Mesenchymal stem cell (in vitro differentiated cells and primary cell): ENCODE results near the gene CDK4.

Experiments
- DNase-seq: peaks from one replicate; pipeline ENCODE4 v3.0.0-alpha.2; 2013
- H2AFZ ChIP-seq: one replicate; pipeline ENCODE4 v1.6.1; 2013; ENCODE audit warnings: low read depth, mild to moderate bottlenecking, control low read depth, inconsistent platforms, low read length, moderate library complexity
- H2AK5ac ChIP-seq: 2 replicates; pipeline ENCODE4 v1.6.1; 2013; ENCODE audit warnings: low read length, moderate library complexity, mild to moderate bottlenecking, inconsistent platforms; ENCODE audit not compliant: severe bottlenecking
- H2BK120ac ChIP-seq: one replicate; pipeline ENCODE4 v1.6.1; 2013; ENCODE audit warnings: low read depth, mild to moderate bottlenecking, inconsistent platforms, low read length, moderate library complexity
- H2BK12ac ChIP-seq, 2 experiments: one replicate each; pipeline ENCODE4 v1.6.1; 2013; ENCODE audit warnings: inconsistent platforms in 2 of 2, low read length in 2 of 2, mild to moderate bottlenecking in 2 of 2, moderate library complexity in 2 of 2, control low read depth in 1 of 2
- H2BK15ac ChIP-seq: one replicate; pipeline ENCODE4 v1.6.1; 2013; ENCODE audit warnings: mild to moderate bottlenecking, low read depth, inconsistent platforms; ENCODE audit not compliant: poor library complexity, severe bottlenecking
- H2BK5ac ChIP-seq: 2 replicates; pipeline ENCODE4 v1.6.1; 2013; ENCODE audit warnings: low read depth, mild to moderate bottlenecking, low read length, control low read depth, inconsistent platforms; ENCODE audit not compliant: poor library complexity, severe bottlenecking
- H3K14ac ChIP-seq, 2 experiments: one replicate each; pipeline ENCODE4 v1.6.1; 2013; ENCODE audit warnings: inconsistent platforms in 2 of 2, low read length in 2 of 2, control low read depth in 1 of 2, mild to moderate bottlenecking in 1 of 2, moderate library complexity in 1 of 2
- H3K18ac ChIP-seq, 2 experiments: one replicate each; pipeline ENCODE4 v1.6.1; 2013; ENCODE audit warnings: inconsistent platforms in 2 of 2, low read length in 2 of 2, control low read depth in 1 of 2, low read depth in 1 of 2, mild to moderate bottlenecking in 1 of 2
- H3K23ac ChIP-seq, 2 experiments: one replicate each; pipeline ENCODE4 v1.6.1; 2013; ENCODE audit warnings: inconsistent platforms in 2 of 2, low read length in 2 of 2, mild to moderate bottlenecking in 2 of 2, moderate library complexity in 2 of 2, control low read depth in 1 of 2
- H3K27ac ChIP-seq: 2 replicates; pipeline ENCODE4 v1.5.1; 2013; ENCODE audit warnings: mild to moderate bottlenecking, moderate library complexity, low read length, control low read depth, inconsistent platforms; ENCODE audit not compliant: poor library complexity, severe bottlenecking
- H3K27me3 ChIP-seq, 2 experiments: 2 replicates each; pipeline versions ENCODE4 v1.6.1 to v1.7.0; 2013; ENCODE audit warnings: low read length in 2 of 2, mild to moderate bottlenecking in 2 of 2, moderate library complexity in 2 of 2, control low read depth in 1 of 2, inconsistent platforms in 1 of 2; ENCODE audit not compliant: control insufficient read depth in 1 of 2, insufficient read depth in 1 of 2
- H3K36me3 ChIP-seq, 2 experiments: 2 replicates each; pipeline versions ENCODE4 v1.6.1 to v1.7.0; 2013; ENCODE audit warnings: low read length in 2 of 2, control low read depth in 1 of 2, inconsistent platforms in 1 of 2, low read depth in 1 of 2, mild to moderate bottlenecking in 1 of 2; ENCODE audit not compliant: insufficient read depth in 2 of 2, control insufficient read depth in 1 of 2
- H3K4ac ChIP-seq, 2 experiments: one replicate each; pipeline ENCODE4 v1.6.1; 2013; ENCODE audit warnings: inconsistent platforms in 2 of 2, low read length in 2 of 2, mild to moderate bottlenecking in 2 of 2, moderate library complexity in 2 of 2, control low read depth in 1 of 2, low read depth in 1 of 2
- H3K4me1 ChIP-seq: 2 replicates; pipeline ENCODE4 v1.6.1; 2013; ENCODE audit warnings: low read depth, low read length, control low read depth; ENCODE audit not compliant: control insufficient read depth, insufficient read depth
- H3K4me2 ChIP-seq: 2 replicates; pipeline ENCODE4 v1.6.1; 2013; ENCODE audit warnings: low read length, mild to moderate bottlenecking, inconsistent platforms; ENCODE audit not compliant: poor library complexity, severe bottlenecking
- H3K4me3 ChIP-seq, 2 experiments: 2 replicates each; pipeline versions ENCODE4 v1.5.1 to v1.7.0; 2013; ENCODE audit warnings: low read length in 2 of 2, mild to moderate bottlenecking in 2 of 2, control low read depth in 1 of 2, low read depth in 1 of 2; ENCODE audit not compliant: insufficient read depth in 1 of 2
- H3K79me1 ChIP-seq: replicated peaks from 2 replicates; pipeline ENCODE4 v1.6.1; 2013; ENCODE audit warnings: mild to moderate bottlenecking, control low read depth, low read length, inconsistent platforms; ENCODE audit not compliant: poor library complexity, severe bottlenecking
- H3K9ac ChIP-seq: 2 replicates; pipeline ENCODE4 v1.7.0; 2013; ENCODE audit warnings: mild to moderate bottlenecking, low read length, moderate library complexity
- H3K9me3 ChIP-seq: 2 replicates; pipeline ENCODE4 v1.7.0; 2013; ENCODE audit warnings: mild to moderate bottlenecking, low read length; ENCODE audit not compliant: control insufficient read depth
- H4K8ac ChIP-seq: one replicate; pipeline ENCODE4 v1.6.1; 2013; ENCODE audit warnings: inconsistent platforms, mild to moderate bottlenecking, low read length, moderate library complexity
- H4K91ac ChIP-seq: one replicate; pipeline ENCODE4 v1.6.1; 2013; ENCODE audit warnings: mild to moderate bottlenecking, low read length, inconsistent platforms
- WGBS: methylation state at CpG from one replicate; pipeline ENCODE4 v1.1.7; 2013; ENCODE audit warnings: mixed read lengths; 5-methylcytosine and 5-hydroxymethylcytosine counted together

The CDK4 gene

GRCh38 chr12:57782608-57783465 lies 30.7 kb upstream of the CDK4 start, which contains the start of gene TSFM:
Gene TSFM (plus strand): TSS chr12:57782787. CDS start chr12:57782802, 15 bp downstream.
- peak within 1 kb of the TSS; percentile 97 for H3K4me2 ChIP-seq
- peak within 1 kb of the TSS in 1 of 2 experiments; percentile 44 for H3K18ac ChIP-seq
- no peak within 1 kb of the TSS for H3K14ac ChIP-seq
- no peaks in the 10 kb centered on the region for H3K27me3 ChIP-seq
- H2BK5ac ChIP-seq, result no peak within 1 kb of the TSS
- H2AFZ ChIP-seq, result peak within 1 kb of the TSS; percentile 59
- no peaks in the 10 kb centered on the region for H3K9me3 ChIP-seq
- H2BK120ac ChIP-seq, result no peak within 1 kb of the TSS
- H2AK5ac ChIP-seq, result no peak within 1 kb of the TSS
- H3K79me1 ChIP-seq, result peaks cover 23% of the 10 kb centered on the region
- H3K4ac ChIP-seq, result peak within 1 kb of the TSS; percentile 32 to 79
- H3K36me3 ChIP-seq, result peaks cover 12 to 51% of the 10 kb centered on the region in 2 experiments
- H3K4me3 ChIP-seq, result peak within 1 kb of the TSS; percentile 81 to 99
- peak within 1 kb of the TSS; percentile 36 for H2BK15ac ChIP-seq
- no peaks in the 10 kb centered on the region for H3K4me1 ChIP-seq
- peak within 1 kb of the TSS; percentile 96 for H3K9ac ChIP-seq
- H3K23ac ChIP-seq, result no peak within 1 kb of the TSS
- DNase-seq, result peak; percentile 96
- H4K8ac ChIP-seq, result peak within 1 kb of the TSS; percentile 96
- no peak within 1 kb of the TSS for H3K27ac ChIP-seq
- peak within 1 kb of the TSS; percentile 66 for H4K91ac ChIP-seq
- 4% methylated on average over 45 of the region's 45 CpGs for WGBS
- no peak within 1 kb of the TSS for H2BK12ac ChIP-seq

DNA sequence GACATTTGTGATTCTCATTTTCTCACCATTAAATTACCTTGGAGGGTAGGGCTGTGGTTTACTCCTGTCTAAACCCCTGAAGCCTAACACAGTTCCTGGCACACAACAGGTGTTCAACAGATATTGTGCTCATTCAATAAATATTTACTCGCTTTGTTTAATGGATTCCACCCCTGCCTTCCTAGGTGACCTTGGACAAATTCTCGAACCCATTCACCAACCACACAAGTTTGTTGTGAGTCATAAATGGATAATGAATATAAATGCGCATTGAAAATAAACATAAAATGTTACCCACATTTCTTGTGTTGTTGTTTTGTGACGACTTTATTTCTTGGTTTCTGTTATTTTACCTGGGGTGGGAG lies 30.1 kb upstream of the CDK4 start:
- Histone ChIP-seq H3K36me3 (peaks cover 10 to 49% of the 10 kb centered on the region in 2 experiments), H3K4ac (no peak overlapping the region), H3K14ac (no peak overlapping the region), H3K27ac (no peak overlapping the region), H3K4me1 (no peaks in the 10 kb centered on the region), H2BK5ac (no peak overlapping the region), H3K9ac (peak overlapping the region; percentile 96), H2AK5ac (no peak overlapping the region), H3K4me3 (peak overlapping the region in 1 of 2 experiments; percentile 99), H3K23ac (no peak overlapping the region), H3K27me3 (no peaks in the 10 kb centered on the region), H3K4me2 (no peak overlapping the region), H3K9me3 (no peaks in the 10 kb centered on the region), H4K91ac (no peak overlapping the region), H2AFZ (no peak overlapping the region), H2BK12ac (no peak overlapping the region), H2BK120ac (no peak overlapping the region), H4K8ac (no peak overlapping the region), H3K18ac (no peak overlapping the region), H2BK15ac (no peak overlapping the region), H3K79me1 (peaks cover 23% of the 10 kb centered on the region)
- no peak for DNase-seq
- WGBS, result 0% methylated on average over 2 of the region's 4 CpGs

DNA sequence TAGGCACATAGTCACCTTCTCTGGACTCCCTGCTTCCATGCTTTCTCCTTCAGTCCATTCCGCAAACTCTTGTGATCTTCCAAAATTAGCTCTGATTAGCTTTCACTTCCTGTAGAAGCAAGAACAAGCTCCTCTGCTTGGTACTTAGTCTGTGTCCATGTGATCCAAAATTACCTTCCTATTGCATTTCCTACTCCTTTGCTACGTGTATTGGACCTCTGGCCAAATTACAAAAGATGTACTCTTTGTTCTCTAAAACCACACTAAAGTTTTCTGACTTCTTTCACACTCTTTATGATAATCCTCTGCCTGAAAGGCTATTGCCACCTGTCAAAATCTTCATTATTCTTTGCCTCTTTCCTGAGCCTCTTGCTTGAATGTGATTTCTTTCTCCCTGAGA lies 29.7 kb upstream of the CDK4 start:
- Histone ChIP-seq H3K14ac (no peak overlapping the region), H2BK120ac (no peak overlapping the region), H2AFZ (no peak overlapping the region), H4K8ac (no peak overlapping the region), H3K4me3 (no peak overlapping the region), H3K9me3 (no peaks in the 10 kb centered on the region), H3K4me2 (no peak overlapping the region), H3K18ac (no peak overlapping the region), H3K36me3 (peaks cover 10 to 49% of the 10 kb centered on the region in 2 experiments), H3K9ac (no peak overlapping the region), H3K27ac (no peak overlapping the region), H3K23ac (no peak overlapping the region), H3K27me3 (no peaks in the 10 kb centered on the region), H2BK5ac (no peak overlapping the region), H3K79me1 (peaks cover 23% of the 10 kb centered on the region), H2AK5ac (no peak overlapping the region), H3K4me1 (no peaks in the 10 kb centered on the region), H4K91ac (no peak overlapping the region), H3K4ac (no peak overlapping the region), H2BK15ac (no peak overlapping the region), H2BK12ac (no peak overlapping the region)
- 64% methylated on average over 2 of the region's 2 CpGs for WGBS
- no peak for DNase-seq

DNA sequence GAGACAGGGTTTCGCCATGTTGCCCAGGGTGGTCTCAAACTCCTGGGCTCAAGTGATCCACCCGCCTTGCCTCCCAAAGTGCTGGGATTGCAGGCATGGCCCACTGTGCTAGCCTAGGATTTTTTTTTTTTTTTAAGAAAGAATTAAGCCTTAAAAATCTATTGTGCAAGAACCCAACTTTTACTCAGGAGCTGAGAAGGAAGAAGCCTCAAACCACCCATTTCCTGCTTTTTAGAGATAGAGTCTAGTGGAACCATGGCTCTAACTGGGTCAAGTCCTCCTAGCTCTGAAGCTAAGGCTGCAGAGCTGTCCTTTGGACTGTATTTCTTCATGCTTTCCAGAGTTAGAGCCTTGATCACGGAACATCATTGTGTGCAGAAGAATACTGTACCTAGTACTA lies 29.1 kb upstream of the CDK4 start:
- no peak overlapping the region for H3K14ac ChIP-seq
- H2BK12ac ChIP-seq, result no peak overlapping the region
- H3K27ac ChIP-seq, result no peak overlapping the region
- H2BK15ac ChIP-seq, result no peak overlapping the region
- H4K91ac ChIP-seq, result no peak overlapping the region
- peaks cover 20% of the 10 kb centered on the region for H3K79me1 ChIP-seq
- H4K8ac ChIP-seq, result no peak overlapping the region
- no peak overlapping the region for H2BK5ac ChIP-seq
- no peak overlapping the region for H2AFZ ChIP-seq
- no peak overlapping the region for H3K9ac ChIP-seq
- no peaks in the 10 kb centered on the region for H3K27me3 ChIP-seq
- no peak overlapping the region for H3K23ac ChIP-seq
- H3K4me3 ChIP-seq, result no peak overlapping the region
- no peak for DNase-seq
- H2AK5ac ChIP-seq, result no peak overlapping the region
- H3K4ac ChIP-seq, result no peak overlapping the region
- H3K18ac ChIP-seq, result no peak overlapping the region
- H3K9me3 ChIP-seq, result no peaks in the 10 kb centered on the region
- no peak overlapping the region for H2BK120ac ChIP-seq
- 98% methylated on average over 3 of the region's 3 CpGs for WGBS
- H3K4me2 ChIP-seq, result no peak overlapping the region
- no peaks in the 10 kb centered on the region for H3K4me1 ChIP-seq
- H3K36me3 ChIP-seq, result peaks cover 10 to 45% of the 10 kb centered on the region in 2 experiments
